HepG2 (cell line): Measurements from ENCODE around the gene TMEM45A. TPM values are rescaled to one million over a fixed set of nuclear protein-coding genes. Genes with fewer than 3 reads are reported as not detected.

Source experiments
- BATF2 ChIP-seq: sonication (generic); formaldehyde crosslinking; IDR thresholded peaks from 2 replicates; pipeline ENCODE4 v1.8.0; 2022; ENCODE audit warnings: mild to moderate bottlenecking, missing genetic modification reagents, moderate library complexity
- HNF4G ChIP-seq, 2 experiments: sonication (generic) in 1 of 2; formaldehyde crosslinking in 1 of 2; IDR thresholded peaks; 2 replicates each; pipeline versions ENCODE4 v1.4.0 to v1.6.1; 2011 to 2020; ENCODE audit warnings: borderline replicate concordance in 2 of 2, low read depth in 2 of 2, mild to moderate bottlenecking in 2 of 2, low read length in 1 of 2, missing genetic modification reagents in 1 of 2, moderate library complexity in 1 of 2
- IRF2 ChIP-seq: IDR thresholded peaks from 2 replicates; pipeline ENCODE4 v1.6.1; 2018; ENCODE audit warnings: missing genetic modification reagents, missing compliant biosample characterization
- PLRG1 ChIP-seq: fragments of 450-650 bp; conservative IDR thresholded peaks from 2 replicates; pipeline ENCODE4 v1.6.1; 2016
- ZNF232 ChIP-seq: sonication (generic); formaldehyde crosslinking; IDR thresholded peaks from 2 replicates; pipeline ENCODE4 v1.4.0; 2020; ENCODE audit warnings: missing genetic modification reagents, borderline replicate concordance
- ZNF318 ChIP-seq: sonication (generic); formaldehyde crosslinking; IDR thresholded peaks from 2 replicates; pipeline ENCODE4 v1.4.0; 2020; ENCODE audit warnings: mild to moderate bottlenecking, missing genetic modification reagents
- ZNF781 ChIP-seq: sonication (generic); formaldehyde crosslinking; IDR thresholded peaks from 2 replicates; pipeline ENCODE4 v1.5.1; 2020; ENCODE audit warnings: borderline replicate concordance, mild to moderate bottlenecking, missing genetic modification reagents; ENCODE audit errors: not compliant biosample characterization
- polyA plus RNA-seq, 8 experiments: library from polyadenylated mRNA; depleted of rRNA in 3 of 8; stranded (reverse) in 7 of 8; unstranded in 1 of 8; fragments of >200 nt; fragmentation: Illumina TruSeq in 4 of 8; extraction: Trizol in 4 of 8; gene quantifications; 2 replicates each; pipeline versions ENCODE4 v1.2.1 to v1.2.3, GENCODE V29; 2011 to 2016; ENCODE audit warnings: low read depth in 4 of 8, missing spikeins in 1 of 8, mixed read lengths in 1 of 8; ENCODE audit not compliant: insufficient read depth in 1 of 8
- total RNA-seq, 5 experiments: library from RNA; depleted of rRNA; stranded (reverse); fragments of >200 nt; fragmentation: Illumina TruSeq; extraction: Trizol; gene quantifications; 2 replicates each; pipeline ENCODE4 v1.2.3, GENCODE V29; 2016; ENCODE audit warnings: low read depth in 1 of 5
- TF ChIP-seq, protein P1 (sequence below): sonication (generic); formaldehyde crosslinking; IDR thresholded peaks from 2 replicates; pipeline ENCODE4 v1.4.0; 2020; ENCODE audit warnings: missing genetic modification reagents, borderline replicate concordance
- TF ChIP-seq, protein P2 (sequence below): sonication (generic); formaldehyde crosslinking; IDR thresholded peaks from 2 replicates; pipeline ENCODE4 v1.8.0; 2022; ENCODE audit warnings: missing genetic modification reagents, mild to moderate bottlenecking, borderline replicate concordance

Gene TMEM45A
- total and polyA plus RNA-seq, 2 of the 13 experiments (the other 11 are each of a cell fraction or from before 2014, with no cell fraction given) = 14.8 to 38.5 TPM

DNA sequence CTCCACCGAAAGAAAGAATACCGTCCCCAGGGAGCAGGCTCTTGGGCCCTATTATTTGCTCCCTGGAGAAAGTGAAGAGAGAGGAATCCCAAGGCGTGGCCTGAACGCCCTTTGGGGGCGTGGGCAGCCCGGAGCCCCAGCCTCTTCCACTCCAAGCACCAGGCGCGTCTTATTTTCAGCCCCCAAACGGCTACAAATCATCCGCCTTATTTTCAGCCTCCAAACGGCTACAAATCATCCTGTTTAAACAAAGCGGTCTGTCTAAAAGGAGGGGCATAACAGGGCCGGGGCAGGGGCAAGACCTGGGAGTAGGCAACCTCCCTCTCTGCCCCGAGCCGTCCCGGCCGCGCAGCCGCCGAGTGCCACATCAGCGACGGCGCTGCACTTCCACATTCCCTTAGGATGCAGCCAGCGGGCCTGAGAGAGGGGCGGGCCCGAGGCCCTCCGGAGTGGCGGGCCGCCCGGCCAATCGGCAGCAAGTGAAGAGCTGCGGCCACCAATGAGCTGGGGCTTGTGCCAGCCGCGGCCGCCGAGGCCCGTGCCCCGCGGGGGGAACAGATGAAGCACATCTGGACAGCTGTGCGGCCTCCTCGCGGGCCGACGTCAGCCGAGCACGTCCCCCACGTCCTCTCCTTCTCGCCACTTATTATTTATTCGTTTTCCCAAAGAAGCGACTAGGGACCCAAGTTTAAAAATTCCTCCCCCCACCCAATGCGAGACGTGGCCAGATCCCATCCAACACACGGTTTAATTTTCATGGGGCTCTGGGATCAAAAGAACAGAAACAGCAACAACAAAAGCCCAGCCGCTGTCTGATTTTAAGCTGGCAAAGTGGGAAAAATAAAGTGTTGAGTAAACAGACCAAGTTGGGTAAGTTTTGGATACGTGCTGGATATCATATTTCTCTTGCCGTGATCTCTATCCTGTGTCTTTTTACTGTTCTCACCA is at the start of gene TMEM45A (continued):
- no peak for TF ChIP-seq ZNF318 (CRISPR knock-in tag)
- no peak for TF ChIP-seq BATF2 (CRISPR knock-in tag)
- no peak for TF ChIP-seq HNF4G (IDR thresholded peaks at IDR 0.05; ENCODE audit: borderline replicate concordance, low read depth, low read length)
- TF ChIP-seq HNF4G (CRISPR knock-in tag; IDR thresholded peaks at IDR 0.05; ENCODE audit: borderline replicate concordance, low read depth) = no peak
- no peak for TF ChIP-seq ZNF781 (CRISPR knock-in tag)
- TF ChIP-seq, protein P1, sequence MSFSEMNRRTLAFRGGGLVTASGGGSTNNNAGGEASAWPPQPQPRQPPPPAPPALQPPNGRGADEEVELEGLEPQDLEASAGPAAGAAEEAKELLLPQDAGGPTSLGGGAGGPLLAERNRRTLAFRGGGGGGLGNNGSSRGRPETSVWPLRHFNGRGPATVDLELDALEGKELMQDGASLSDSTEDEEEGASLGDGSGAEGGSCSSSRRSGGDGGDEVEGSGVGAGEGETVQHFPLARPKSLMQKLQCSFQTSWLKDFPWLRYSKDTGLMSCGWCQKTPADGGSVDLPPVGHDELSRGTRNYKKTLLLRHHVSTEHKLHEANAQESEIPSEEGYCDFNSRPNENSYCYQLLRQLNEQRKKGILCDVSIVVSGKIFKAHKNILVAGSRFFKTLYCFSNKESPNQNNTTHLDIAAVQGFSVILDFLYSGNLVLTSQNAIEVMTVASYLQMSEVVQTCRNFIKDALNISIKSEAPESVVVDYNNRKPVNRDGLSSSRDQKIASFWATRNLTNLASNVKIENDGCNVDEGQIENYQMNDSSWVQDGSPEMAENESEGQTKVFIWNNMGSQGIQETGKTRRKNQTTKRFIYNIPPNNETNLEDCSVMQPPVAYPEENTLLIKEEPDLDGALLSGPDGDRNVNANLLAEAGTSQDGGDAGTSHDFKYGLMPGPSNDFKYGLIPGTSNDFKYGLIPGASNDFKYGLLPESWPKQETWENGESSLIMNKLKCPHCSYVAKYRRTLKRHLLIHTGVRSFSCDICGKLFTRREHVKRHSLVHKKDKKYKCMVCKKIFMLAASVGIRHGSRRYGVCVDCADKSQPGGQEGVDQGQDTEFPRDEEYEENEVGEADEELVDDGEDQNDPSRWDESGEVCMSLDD (CRISPR knock-in tag) = peak; percentile 68; the same call in 1 of the 2 replicates
- peak; percentile 68; the same call in 1 of the 2 replicates for TF ChIP-seq ZNF232 (CRISPR knock-in tag)
- no peak for TF ChIP-seq PLRG1
- TF ChIP-seq, protein P2, sequence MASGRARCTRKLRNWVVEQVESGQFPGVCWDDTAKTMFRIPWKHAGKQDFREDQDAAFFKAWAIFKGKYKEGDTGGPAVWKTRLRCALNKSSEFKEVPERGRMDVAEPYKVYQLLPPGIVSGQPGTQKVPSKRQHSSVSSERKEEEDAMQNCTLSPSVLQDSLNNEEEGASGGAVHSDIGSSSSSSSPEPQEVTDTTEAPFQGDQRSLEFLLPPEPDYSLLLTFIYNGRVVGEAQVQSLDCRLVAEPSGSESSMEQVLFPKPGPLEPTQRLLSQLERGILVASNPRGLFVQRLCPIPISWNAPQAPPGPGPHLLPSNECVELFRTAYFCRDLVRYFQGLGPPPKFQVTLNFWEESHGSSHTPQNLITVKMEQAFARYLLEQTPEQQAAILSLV (CRISPR knock-in tag) = peak; percentile 71; the same call in 1 of the 2 replicates
- peak; percentile 52; the same call in 1 of the 2 replicates for TF ChIP-seq IRF2 (CRISPR knock-in tag)
